ENCODE results near the gene NUS1.
"Not testable (repeated sequence)": the region's sequence is repeated elsewhere in the genome, so short reads cannot be mapped to it uniquely, and the experiment has no call there.

DNA sequence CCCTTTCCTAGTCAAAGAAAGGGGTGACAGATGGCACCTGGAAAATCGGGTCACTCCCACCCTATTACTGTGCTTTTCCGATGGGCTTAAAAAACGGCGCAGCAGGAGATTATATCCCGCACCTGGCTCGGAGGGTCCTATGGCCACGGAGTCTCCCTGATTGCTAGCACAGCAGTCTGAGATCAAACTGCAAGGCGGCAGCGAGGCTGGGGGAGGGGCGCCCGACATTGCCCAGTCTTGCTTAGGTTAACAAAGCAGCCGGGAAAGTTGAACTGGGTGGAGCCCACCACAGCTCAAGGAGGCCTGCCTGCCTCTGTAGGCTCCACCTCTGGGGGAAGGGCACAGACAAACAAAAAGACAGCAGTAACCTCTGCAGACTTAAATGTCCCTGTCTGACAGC lies 46.3 kb downstream of the NUS1 start:
- TF ChIP-seq, protein P1, sequence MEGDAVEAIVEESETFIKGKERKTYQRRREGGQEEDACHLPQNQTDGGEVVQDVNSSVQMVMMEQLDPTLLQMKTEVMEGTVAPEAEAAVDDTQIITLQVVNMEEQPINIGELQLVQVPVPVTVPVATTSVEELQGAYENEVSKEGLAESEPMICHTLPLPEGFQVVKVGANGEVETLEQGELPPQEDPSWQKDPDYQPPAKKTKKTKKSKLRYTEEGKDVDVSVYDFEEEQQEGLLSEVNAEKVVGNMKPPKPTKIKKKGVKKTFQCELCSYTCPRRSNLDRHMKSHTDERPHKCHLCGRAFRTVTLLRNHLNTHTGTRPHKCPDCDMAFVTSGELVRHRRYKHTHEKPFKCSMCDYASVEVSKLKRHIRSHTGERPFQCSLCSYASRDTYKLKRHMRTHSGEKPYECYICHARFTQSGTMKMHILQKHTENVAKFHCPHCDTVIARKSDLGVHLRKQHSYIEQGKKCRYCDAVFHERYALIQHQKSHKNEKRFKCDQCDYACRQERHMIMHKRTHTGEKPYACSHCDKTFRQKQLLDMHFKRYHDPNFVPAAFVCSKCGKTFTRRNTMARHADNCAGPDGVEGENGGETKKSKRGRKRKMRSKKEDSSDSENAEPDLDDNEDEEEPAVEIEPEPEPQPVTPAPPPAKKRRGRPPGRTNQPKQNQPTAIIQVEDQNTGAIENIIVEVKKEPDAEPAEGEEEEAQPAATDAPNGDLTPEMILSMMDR (IDR thresholded peaks at IDR 0.05), result not testable (repeated sequence)
- not testable (repeated sequence) for TF ChIP-seq EP300, POLR2AphosphoS5 (IDR thresholded peaks at IDR 0.05)

Measured in sigmoid colon (tissue), 4 donors.